GM12801 (cell line): Measurements from ENCODE around the gene GTF3A.

ENCODE experiments used
- TF ChIP-seq, protein P1 (sequence below): IDR thresholded peaks from one replicate; pipeline ENCODE4 v1.5.1; 2011; ENCODE audit warnings: control low read depth; ENCODE audit not compliant: insufficient read length; ENCODE audit errors: extremely low read depth

GTF3A gene

DNA sequence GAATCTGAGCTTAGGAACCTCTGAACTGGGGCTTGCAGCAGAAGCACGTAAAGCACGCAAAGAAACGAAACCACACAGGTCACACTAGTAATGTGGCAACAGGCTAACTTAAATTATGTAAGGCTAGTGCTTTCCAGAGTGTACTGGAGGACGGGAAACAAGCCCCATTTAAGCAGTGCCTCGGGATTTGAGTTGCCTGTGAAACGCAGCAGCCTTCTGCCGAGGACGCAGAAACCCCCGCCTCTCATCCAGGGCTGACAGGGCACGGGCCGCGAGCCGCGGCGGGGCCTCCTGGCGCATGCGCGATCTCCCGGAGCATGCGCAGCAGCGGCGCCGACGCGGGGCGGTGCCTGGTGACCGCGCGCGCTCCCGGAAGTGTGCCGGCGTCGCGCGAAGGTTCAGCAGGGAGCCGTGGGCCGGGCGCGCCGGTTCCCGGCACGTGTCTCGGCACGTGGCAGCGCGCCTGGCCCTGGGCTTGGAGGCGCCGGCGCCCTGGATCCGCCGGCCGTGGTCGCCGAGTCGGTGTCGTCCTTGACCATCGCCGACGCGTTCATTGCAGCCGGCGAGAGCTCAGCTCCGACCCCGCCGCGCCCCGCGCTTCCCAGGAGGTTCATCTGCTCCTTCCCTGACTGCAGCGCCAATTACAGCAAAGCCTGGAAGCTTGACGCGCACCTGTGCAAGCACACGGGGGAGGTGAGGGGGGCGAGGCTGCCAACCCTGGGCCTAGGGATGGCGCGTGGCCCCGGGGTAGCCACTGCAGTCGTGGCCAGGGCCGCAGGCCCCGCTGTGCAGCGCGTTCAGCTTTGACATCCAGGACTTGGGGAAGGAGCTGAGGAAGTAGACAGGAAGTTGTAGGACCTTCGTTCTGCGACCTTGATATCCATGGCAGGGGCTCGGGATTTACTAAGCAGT is at the start of gene GTF3A:
GTF3A (plus strand) TSS at position 374 of the 912 bp plus-strand sequence.
- TF ChIP-seq, protein P1, sequence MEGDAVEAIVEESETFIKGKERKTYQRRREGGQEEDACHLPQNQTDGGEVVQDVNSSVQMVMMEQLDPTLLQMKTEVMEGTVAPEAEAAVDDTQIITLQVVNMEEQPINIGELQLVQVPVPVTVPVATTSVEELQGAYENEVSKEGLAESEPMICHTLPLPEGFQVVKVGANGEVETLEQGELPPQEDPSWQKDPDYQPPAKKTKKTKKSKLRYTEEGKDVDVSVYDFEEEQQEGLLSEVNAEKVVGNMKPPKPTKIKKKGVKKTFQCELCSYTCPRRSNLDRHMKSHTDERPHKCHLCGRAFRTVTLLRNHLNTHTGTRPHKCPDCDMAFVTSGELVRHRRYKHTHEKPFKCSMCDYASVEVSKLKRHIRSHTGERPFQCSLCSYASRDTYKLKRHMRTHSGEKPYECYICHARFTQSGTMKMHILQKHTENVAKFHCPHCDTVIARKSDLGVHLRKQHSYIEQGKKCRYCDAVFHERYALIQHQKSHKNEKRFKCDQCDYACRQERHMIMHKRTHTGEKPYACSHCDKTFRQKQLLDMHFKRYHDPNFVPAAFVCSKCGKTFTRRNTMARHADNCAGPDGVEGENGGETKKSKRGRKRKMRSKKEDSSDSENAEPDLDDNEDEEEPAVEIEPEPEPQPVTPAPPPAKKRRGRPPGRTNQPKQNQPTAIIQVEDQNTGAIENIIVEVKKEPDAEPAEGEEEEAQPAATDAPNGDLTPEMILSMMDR, result no peak

DNA sequence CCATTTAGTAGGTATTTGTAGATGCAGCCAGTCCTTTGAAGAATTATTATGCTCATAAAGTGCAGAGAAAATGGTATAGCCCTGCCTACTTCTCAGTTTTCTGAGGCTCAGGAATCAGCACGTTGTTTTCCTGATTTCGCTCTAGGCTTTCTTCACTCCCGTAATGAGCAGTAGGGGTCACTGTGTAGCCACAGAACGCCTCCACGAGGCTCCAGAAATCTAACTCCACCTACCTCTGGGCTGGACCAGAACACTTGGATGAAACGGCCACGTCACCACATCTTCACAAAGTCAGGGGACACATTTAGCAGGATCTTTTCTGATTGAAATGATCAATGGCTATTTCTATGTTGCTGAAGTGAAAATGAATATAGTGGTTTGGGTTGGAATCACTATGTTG is 49.8 kb upstream of the GTF3A start:
- TF ChIP-seq, protein P1, result no peak

- TF ChIP-seq, protein P1, result no peak
Observed at GRCh38 chr13:27375686-27376326, 48.6 kb upstream of the GTF3A start.

GRCh38 chr13:27379126-27379525 is 45.3 kb upstream of the GTF3A start:
- TF ChIP-seq, protein P1, result no peak

DNA sequence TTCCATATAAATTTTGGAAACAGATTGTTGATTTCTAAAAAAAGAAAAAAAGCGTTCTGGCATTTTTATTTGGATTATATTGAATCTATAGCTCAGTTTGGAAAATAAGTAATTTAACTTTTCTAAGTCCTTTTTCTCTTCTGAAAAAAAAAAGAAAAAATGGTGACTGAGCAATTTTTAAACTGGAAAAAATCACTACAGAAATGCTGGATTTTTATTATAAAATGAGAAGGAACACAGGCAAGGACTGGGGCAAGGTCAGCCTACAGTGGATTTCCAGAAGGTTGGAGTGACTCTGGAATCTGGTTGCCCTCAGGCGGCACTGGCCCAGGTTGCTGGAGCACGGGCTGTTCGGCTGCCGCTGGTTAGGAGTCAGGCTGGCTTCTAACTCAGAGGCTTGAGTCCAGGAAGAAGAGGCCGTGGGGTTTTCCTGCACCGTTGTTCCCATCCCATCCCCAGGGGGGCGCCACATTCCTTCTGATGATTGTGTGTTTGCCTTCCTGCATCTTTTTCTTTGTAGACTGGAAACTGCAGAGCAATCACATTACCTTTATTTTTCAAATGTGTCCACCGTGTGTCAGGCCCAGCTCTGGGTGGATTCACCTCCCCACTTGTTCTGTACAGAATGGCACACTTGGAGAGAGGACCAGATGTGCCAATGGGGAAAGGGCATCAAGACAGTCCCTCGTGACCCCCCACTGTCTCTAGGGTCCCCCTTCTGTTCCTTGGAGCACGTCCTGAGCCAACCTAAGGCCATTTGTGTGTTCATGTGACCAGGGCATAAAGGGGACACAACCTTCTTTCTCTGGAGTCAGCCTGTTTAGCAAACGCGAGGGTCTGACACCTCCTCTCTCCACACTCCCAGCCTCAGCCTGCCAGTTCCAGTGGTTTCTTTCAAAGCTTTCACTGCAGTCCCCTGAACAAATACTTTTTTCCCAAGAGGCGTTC is 44.5 kb upstream of the GTF3A start:
- TF ChIP-seq, protein P1, result no peak

DNA sequence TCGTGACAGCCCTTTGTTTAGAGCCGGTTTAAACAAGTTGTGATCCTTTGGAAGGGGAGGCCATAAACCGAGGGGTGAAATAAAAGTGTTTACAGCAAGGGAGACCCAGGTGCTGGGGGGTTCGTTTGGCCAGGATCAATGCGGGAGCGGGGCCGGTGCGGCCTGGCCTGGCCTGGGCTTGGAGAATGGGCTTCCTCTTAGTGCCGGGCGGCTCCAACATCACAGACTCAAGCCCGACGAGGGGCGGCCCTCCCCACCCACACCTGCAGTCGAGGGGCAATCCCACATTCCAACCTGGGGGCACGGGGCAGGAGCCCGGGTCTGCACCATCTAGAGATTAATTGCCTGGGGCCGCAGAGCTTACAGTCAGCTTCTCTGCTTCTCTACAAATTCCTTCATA is 42.8 kb upstream of the GTF3A start:
- TF ChIP-seq, protein P1, result no peak
